GM19438 (cell line): ENCODE data around the gene NID2.

Experiments used
- ATAC-seq: cut with Tn5 transposase; IDR thresholded peaks from one replicate; pipeline ENCODE4 v1.9.1; 2021; ENCODE audit warnings: low read depth; ENCODE audit not compliant: unreplicated experiment

NID2 gene

DNA sequence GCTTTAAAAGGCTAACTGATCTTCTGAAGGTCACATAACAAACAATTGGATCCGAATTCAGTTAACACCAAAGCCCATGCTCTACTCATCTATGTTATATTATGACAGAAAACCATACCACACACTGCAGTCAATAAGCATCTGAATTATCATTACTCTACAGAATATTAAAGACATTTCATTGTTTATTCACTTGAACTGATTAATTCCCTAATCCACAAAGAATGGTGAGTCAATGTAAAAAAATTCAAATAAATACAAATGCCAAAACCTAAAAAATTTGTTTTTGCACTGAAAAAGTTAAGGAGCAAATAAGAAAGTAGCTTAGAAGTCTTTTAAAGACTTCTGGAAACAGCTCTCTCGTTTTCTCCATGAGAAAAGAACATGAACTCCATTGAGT lies 13.7 kb downstream of the NID2 start:
- no peak for ATAC-seq

DNA sequence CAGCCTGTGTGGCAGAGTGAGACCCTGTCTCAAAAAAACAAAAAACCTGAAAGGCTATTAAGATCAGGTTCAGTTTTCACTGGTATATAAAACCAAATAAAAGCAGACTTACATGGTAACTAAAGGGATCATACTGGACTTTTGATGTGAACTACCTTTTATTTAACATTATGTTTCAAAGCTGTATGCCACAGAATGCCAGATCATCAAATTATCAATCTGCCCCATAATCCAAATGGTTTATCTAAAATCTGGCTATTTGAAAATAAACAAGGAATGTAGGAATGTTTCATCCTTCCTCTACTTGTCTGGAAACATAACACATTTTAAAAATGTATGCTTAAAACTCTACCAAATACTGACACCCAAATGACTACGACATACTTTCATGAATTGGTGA lies 14.2 kb downstream of the NID2 start:
- no peak for ATAC-seq

GRCh38 chr14:52053044-52053443 lies 15.8 kb downstream of the NID2 start:
- ATAC-seq, result no peak

DNA sequence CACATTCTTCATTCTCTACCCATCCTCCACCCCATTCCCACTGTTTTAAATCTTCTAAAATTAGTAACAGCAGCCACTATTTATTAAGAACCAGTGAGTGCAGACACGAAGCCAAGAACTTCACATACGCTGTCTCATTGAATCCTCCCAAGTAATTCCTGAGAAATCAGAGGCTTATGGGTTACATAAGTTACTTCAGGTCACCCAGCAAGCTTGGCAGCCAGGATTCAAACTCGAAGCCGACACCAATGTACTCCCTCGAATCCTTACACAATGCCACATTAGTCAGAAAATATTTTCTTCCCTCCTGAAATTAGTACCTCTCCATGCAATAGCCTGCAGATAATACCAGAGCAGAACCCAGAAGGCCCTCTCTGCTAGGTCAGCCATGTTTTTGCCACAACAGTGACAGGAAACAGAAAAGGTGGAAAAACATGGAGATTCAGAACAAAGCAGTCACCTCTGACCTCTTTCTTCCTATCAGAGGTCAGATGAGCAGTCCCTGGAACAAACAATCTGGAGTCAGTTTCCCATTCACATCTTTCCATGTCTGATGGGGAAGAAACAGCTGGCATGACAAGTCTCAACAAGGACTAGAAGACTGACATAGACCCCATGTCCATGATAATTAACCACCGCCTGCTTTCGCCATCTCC lies 16.4 kb downstream of the NID2 start:
- no peak for ATAC-seq

DNA sequence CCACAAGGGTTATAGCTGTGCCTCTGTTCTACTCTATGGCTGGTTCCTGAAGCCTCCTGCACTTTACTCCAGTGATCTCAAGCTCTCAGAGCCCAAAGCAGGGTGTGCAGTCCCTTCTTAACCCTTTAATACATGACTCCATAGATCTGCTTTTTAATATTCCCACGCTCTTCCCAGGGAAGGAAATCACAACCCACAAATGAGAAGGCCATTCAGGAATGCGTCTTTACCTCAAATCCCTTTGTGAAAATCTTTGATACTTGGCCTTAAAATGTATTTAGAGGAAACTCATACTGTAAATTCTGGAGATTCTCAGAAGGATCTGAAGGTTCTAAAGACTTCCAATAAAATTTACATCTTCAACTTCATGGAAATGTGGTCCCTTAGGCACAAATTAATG lies 17.0 kb downstream of the NID2 start:
- ATAC-seq, result no peak

GRCh38 chr14:52051251-52051650 lies 17.6 kb downstream of the NID2 start:
- no peak for ATAC-seq

DNA sequence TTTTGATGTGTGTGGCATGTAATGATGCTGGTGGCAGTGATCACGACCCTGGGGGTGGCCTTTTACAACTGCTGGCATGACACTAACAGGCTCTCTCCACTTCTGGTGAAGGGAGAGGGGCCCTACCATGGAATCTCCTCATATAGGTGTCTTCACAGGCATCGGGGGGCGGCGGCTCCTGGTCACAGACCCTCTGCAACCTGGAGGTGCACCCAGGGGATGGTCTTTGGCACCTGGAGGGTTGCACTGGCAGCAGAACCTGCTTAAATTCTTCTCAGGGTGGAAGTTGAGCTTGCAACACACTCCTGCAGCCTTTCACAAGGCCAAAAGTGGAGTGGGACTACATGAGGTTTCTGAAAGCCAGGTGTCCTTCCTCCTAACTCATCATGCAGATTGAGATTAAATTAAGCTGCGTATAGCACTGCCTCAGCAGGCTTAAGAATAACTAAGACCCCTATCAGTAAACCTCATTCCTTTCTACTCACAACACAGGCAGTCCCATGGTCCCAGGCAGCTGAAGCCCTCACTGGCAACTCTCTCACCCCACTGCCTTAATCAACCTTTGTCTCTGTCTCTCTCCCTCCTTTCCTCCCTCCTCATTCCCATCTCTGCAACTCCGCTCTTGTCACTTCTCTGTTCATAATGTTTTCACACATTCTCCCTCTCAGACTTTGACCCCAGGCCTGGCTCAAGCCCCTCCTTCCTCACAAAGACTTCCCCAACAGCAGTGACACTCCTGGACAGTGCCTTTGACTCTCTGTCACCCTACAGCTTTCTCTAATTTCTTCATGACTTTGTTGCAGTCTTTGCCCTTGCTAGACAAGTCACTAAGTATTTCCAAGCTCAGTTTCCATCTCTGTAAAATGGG lies 18.9 kb downstream of the NID2 start:
- ATAC-seq, result no peak

DNA sequence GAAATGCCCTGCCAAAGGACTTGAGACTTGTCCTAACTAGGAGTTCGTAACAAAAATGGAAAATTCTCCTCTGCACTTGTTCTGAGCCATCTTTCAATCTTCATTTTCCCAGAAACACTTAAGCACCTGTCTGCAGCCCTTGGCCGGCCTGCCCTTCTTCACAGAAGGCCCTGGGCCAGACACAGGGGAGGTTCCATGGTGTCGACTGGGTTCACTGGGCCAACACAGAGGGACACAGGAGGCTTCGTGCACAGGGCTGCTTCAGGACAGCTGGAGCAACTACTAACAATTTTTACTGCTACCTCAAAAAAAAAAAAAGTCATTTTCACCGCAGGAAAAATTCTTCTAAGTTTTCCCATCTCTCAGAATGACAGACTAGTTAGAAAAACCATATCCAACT lies 19.6 kb downstream of the NID2 start:
- ATAC-seq, result no peak

DNA sequence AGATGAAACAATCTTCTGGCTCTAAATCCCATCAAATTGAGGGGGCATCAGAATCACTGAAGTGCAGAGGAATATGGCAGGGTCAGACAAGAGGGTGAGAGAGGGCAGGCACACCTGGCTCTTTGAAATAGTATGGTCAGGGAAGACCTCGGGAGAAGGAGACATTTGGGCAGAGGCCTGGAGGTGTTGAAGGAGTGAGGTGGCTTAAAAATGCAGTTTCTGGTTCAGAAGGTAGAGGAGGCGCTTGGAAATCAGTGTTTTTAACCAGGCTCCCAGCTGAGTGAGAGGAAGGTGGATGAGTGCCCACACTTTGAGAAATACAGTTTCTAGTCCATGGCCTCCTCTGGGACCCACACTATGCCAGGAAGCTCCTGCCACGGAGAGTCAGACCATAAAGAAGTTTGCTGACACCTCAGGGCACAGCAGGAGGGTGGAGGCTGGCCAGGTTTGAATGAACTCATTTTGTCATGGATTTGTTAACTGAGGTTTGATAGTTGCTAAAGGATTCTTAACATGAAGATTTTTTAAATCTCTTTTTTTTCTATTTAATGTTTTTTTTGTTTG lies 20.1 kb downstream of the NID2 start:
- ATAC-seq, result no peak

DNA sequence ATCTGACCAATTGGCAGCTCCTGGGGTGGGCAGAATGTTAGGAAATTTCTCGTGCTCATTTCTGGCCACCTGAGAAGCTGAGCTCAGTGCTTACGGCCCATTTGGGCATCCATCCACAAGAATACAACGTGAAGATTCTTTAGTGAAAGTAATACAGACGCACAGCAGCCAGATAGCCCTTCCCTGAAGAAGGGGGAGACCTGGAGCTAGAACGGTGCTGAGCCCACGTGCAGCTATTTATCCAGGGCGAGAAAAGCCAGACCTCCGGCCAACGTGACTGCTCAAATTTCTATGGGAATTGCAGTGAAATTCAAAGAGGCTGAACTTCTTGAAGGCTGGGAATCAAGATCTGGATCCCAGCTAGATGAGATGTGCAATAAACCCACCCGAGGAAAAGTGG lies 20.7 kb downstream of the NID2 start:
- no peak for ATAC-seq

GRCh38 chr14:52046376-52046917 lies 22.4 kb downstream of the NID2 start:
- no peak for ATAC-seq

DNA sequence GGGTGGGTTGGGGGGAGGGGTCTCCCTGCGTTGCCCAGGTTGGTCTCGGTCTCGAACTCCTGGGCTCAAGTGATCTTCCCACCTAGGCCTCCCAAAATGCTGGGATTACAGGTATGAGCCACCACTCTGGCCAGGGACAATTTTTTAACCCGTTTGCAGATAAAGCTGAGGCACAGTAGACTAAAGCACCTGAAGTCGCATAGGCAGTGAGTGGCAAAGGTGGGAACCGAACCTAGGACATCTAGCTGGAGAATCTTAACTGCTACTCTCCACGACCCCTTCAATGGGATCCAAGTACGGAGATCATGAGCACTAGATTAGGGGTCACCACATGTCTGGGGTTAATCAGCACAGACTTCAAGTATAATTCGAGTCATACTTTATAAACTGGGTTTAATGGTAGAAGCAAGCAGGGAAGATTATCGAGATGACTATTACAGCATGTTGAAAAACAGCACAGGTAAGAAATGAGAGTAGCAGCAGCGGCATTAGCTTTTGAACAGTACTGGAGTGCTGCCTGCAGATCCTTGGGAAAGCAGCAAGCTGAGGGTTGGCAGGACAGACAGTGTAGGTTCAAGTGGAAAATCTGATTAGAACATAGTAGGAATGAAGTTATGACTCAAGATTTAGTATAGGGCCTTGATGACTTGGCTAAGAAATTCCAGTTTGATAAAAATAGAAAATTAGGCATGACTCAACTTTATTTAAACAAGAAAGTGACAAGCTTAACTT lies 23.9 kb downstream of the NID2 start:
- no peak for ATAC-seq

DNA sequence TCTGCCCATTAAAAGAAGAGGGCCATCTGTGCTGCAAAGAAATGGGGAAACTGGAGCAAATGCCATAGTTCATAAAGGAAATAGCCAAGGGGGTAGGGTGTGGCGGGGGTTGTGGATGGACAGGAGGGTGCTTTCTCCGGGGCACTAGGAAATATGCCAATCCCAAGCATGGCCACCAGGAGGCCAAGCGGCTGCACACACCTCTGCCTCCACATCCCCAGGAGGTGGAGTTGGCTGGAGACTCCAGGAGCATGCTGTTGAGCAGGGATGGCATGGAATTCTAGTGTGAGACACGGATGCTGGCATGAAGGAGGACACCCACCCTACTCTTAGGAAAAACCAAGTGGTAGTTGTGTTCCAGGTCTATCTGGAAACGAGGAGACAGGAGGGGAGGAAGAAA lies 25.2 kb downstream of the NID2 start:
- ATAC-seq, result no peak

- ATAC-seq, result no peak
Observed at GRCh38 chr14:52042371-52043289, 26.2 kb downstream of the NID2 start.

DNA sequence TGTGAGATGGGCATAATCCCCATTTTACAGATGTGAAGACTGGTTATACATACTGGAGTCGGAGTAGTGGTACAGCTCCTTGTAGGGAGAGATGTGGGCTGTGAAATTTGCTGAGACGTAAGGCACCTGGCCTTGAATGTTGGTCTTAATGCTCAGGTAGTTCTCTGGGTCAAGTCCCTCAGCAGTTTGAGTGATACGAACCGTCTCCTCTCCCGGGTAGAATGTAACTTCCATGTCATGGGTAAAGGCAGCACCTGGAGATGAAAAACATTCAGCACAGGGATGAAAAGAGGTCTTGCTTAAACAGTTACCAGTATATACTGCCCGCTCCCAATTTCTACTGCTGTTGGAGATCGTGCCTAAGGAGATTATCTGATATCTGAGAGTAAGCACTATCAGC lies 28.3 kb downstream of the NID2 start:
- ATAC-seq, result no peak

GRCh38 chr14:52039124-52039815 lies 29.6 kb downstream of the NID2 start:
- no peak for ATAC-seq

DNA sequence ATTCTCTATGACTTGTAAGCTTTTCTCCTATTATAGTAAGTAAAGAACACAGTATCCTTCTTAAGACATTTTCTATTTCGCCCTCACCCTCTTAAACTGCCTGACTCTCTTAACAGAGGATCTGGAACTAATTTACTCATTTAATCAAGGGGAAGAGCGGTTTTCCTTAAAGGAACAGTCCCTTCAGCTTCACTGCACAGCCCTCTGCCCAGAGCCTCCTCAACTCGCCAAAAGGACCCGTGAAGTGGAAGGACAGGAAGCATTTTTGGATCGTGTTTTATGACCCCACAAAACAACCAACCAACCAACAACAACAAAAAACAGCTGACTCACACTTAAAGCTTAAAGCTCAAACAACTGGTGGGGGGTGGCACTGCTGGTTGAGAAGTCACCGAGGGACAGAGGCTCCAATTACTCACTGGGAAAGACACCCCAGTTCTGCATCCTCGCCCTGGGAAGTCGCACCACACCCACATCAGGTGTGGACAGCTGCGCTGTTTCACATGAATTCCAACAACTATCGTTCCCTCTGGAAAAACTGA lies 35.7 kb downstream of the NID2 start:
- ATAC-seq, result no peak

- ATAC-seq, result no peak
Observed at GRCh38 chr14:52032204-52032801, 36.6 kb downstream of the NID2 start.

DNA sequence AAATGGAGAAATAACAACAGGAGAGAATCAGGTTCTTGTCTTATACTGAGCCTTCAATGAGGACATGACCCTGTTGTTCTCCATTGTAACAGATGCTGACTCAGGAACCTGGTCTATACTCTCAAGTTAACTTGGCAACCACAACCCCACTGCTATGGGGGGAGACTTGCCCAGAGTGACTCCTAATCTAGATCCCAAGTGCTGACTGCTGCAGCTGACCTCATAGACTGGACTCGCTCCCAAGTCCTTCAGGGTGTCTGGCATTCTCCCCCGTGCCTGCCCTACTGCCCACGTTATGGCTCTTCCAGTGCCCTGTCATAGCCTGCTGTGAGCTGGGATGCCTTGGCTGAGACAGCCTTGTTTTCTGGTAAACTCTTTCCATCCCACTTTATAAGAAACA lies 37.1 kb downstream of the NID2 start:
- no peak for ATAC-seq
